Coronary artery (tissue), 2 donors: ENCODE results near the gene PI4KA.

ENCODE experiments used
- DNase-seq: peaks from one replicate; pipeline ENCODE4 v3.0.0-alpha.2; 2017; ENCODE audit warnings: low spot score
- H3K27ac ChIP-seq, 2 donors: fragments of 200-600 bp; sonication (generic); one replicate each; pipeline ENCODE4 v1.5.1; 2016 to 2019
- H3K4me3 ChIP-seq: fragments of 200-600 bp; sonication (generic); 2 replicates; pipeline ENCODE4 v1.5.1; 2016; ENCODE audit warnings: mild to moderate bottlenecking, moderate library complexity
- CTCF ChIP-seq: fragments of 200-600 bp; sonication (generic); IDR thresholded peaks from one replicate; pipeline ENCODE4 v1.5.1; 2019; ENCODE audit warnings: antibody characterized with exemption

Gene PI4KA

GRCh38 chr22:20885017-20885556 is 26.5 kb upstream of the PI4KA start:
- TF ChIP-seq CTCF: no peak
- DNase-seq: no peak
- H3K4me3 ChIP-seq: no peak overlapping the region
- H3K27ac ChIP-seq: peak overlapping the region; percentile 15 to 81

GRCh38 chr22:20884454-20884853 is 25.8 kb upstream of the PI4KA start:
- no peak for DNase-seq
- no peak overlapping the region for H3K4me3 ChIP-seq
- TF ChIP-seq CTCF: no peak
- no peak overlapping the region for H3K27ac ChIP-seq

GRCh38 chr22:20882855-20883254 is 24.2 kb upstream of the PI4KA start:
- Histone ChIP-seq H3K4me3 (no peak overlapping the region), H3K27ac (no peak overlapping the region)
- no peak for DNase-seq
- TF ChIP-seq CTCF: no peak

GRCh38 chr22:20881869-20882815 is 23.5 kb upstream of the PI4KA start:
- Histone ChIP-seq H3K4me3 (no peak overlapping the region), H3K27ac (no peak overlapping the region)
- TF ChIP-seq CTCF: no peak
- no peak for DNase-seq

GRCh38 chr22:20881231-20881630 is 22.6 kb upstream of the PI4KA start:
- no peak for TF ChIP-seq CTCF
- Histone ChIP-seq H3K27ac (no peak overlapping the region), H3K4me3 (no peak overlapping the region)
- DNase-seq: no peak

- Histone ChIP-seq H3K27ac (no peak overlapping the region), H3K4me3 (no peak overlapping the region)
- no peak for DNase-seq
- no peak for TF ChIP-seq CTCF
Observed at GRCh38 chr22:20877715-20878114, 19.1 kb upstream of the PI4KA start.

- H3K27ac ChIP-seq: no peak overlapping the region
Observed at GRCh38 chr22:20875296-20875695, 16.7 kb upstream of the PI4KA start.

More at GRCh38 chr22:20875296-20875695, 16.7 kb upstream of the PI4KA start:
- H3K4me3 ChIP-seq: no peak overlapping the region
- DNase-seq: no peak
- TF ChIP-seq CTCF: no peak
